22Rv1 (cell line): ENCODE data around the gene IDH3G.

Source experiments
- H3K27ac ChIP-seq: fragments of 450-650 bp; 2 replicates; pipeline ENCODE4 v1.5.1; 2017
- CTCF ChIP-seq: fragments of 450-650 bp; IDR thresholded peaks from 2 replicates; pipeline ENCODE4 v1.5.1; 2017; ENCODE audit warnings: mild to moderate bottlenecking
- ZFX ChIP-seq: fragments of 450-650 bp; IDR thresholded peaks from 2 replicates; pipeline ENCODE4 v1.6.1; 2017; ENCODE audit warnings: antibody characterized with exemption, borderline replicate concordance

IDH3G gene

GRCh38 chrX:153829549-153829798, 35.3 kb upstream of the IDH3G start:
- TF ChIP-seq CTCF (no peak), ZFX (no peak)
- no peak overlapping the region for H3K27ac ChIP-seq

- TF ChIP-seq ZFX (no peak), CTCF (no peak)
- H3K27ac ChIP-seq = no peak overlapping the region
Observed at GRCh38 chrX:153828723-153829548, 34.8 kb upstream of the IDH3G start.

- no peak overlapping the region for H3K27ac ChIP-seq
- TF ChIP-seq ZFX (no peak), CTCF (no peak)
Observed at GRCh38 chrX:153828308-153828707, 34.1 kb upstream of the IDH3G start.

- TF ChIP-seq ZFX (no peak), CTCF (no peak)
Observed at GRCh38 chrX:153827903-153828302, 33.7 kb upstream of the IDH3G start.

GRCh38 chrX:153827016-153827415, 32.8 kb upstream of the IDH3G start:
- H3K27ac ChIP-seq = no peak overlapping the region
- TF ChIP-seq ZFX (no peak), CTCF (no peak)

More at GRCh38 chrX:153827903-153828302, 33.7 kb upstream of the IDH3G start:
- H3K27ac ChIP-seq = no peak overlapping the region

GRCh38 chrX:153825042-153825441, 30.9 kb upstream of the IDH3G start:
- TF ChIP-seq ZFX = no peak
- TF ChIP-seq CTCF = no peak
- H3K27ac ChIP-seq = no peak overlapping the region

GRCh38 chrX:153824348-153824747, 30.2 kb upstream of the IDH3G start:
- H3K27ac ChIP-seq = no peak overlapping the region
- TF ChIP-seq ZFX (no peak), CTCF (no peak)
